Measurements from ENCODE around the gene GFPT2.

GFPT2 gene

DNA sequence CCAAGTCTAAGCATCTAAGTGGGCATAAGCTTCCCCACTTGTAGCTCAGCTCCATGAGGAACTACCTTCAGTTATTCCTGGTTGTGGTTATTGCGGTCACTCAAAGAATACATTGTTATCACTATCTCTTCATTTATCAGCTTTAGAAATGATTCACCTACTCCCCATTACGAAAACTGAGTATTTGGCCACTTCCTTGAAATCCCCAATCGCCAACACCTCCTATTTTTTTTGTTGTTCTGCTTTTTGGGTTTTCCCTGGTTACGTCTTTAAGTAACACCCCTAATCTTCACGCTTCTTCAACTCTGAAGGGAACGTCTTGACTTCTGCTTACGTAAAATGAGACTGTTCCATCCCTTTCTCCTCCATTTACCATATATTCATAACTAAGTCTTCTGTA is 81.9 kb downstream of the GFPT2 start:
- DNase-seq (ENCODE audit: low spot score in 2 of 2) (no peak), ATAC-seq (no peak)
- H3K27ac Mint-ChIP-seq: no peak overlapping the region
- H3K36me3 Mint-ChIP-seq: peaks cover 56% of the 10 kb centered on the region
- no peak overlapping the region for H3K4me3 Mint-ChIP-seq
- H3K9me3 Mint-ChIP-seq: peaks cover 13% of the 10 kb centered on the region
- H3K4me1 Mint-ChIP-seq: no peaks in the 10 kb centered on the region

DNA sequence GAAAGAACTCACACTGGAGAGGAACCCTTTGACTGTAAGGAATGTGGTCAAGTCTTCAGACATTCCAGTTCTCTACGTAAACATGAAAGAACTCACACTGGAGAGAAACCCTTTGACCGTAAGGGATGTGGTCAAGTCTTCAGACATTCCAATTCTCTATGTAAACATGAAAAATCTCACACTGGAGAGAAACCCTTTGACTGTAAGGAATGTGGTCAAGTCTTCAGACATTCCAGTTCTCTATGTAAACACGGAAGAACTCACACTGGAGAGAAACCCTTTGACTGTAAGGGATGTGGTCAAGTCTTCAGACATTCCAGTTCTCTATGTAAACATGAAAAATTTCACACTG is 93.9 kb downstream of the GFPT2 start:
- Mint-ChIP-seq H3K36me3 (peaks cover 70% of the 10 kb centered on the region), H3K9me3 (peaks cover 36% of the 10 kb centered on the region)
- DNase-seq (ENCODE audit: low spot score in 2 of 2): no peak

DNA sequence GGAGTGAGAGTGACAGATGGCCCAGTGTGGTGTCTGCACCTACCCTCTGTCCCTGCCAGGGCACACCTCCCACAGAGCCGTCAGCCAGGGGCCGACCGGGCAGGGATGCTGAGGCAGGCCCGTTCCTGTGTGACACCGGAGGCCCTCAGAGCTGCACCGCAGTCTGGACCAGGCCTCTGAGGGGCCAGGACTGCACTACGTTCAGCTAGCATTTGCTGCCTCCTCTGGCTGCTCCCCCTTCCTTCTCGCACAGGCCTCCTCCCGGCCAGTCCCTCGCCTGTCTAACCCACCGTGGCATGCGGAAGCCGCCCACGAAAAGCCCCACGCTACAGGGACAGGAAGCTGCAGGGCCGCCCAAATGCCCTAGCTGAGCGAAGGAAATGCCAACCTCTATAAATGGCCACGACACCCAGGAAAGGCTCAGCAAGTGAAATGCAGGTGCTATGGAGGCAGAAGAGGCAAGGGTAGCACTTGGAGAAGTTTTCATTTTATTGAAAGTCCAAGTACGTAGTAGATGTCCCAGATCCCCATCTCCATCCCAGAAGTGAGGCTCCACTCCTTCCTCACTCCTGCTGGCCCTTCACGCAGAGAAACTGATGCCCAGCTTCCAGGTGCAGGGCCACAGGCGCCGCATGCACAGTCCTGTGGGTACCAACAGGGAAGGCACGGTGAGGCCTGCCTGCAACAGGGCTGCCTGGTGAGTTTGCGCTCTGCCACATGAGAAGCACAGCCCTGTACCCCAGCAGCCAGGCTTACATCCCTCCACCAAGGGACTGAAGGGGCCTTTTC is 99.9 kb downstream of the GFPT2 start:
- Mint-ChIP-seq H3K9me3 (peaks cover 29% of the 10 kb centered on the region), H3K4me3 (no peak overlapping the region), H3K27ac (no peak overlapping the region), H3K4me1 (peaks cover 5% of the 10 kb centered on the region), H3K36me3 (peaks cover 47% of the 10 kb centered on the region)
- DNase-seq (ENCODE audit: low spot score in 2 of 2): no peak
- no peak for ATAC-seq

More for the DNA sequence above, 93.9 kb downstream of the GFPT2 start:
- Mint-ChIP-seq H3K4me1 (no peaks in the 10 kb centered on the region), H3K27ac (no peak overlapping the region), H3K4me3 (no peak overlapping the region)
- no peak for ATAC-seq

DNA sequence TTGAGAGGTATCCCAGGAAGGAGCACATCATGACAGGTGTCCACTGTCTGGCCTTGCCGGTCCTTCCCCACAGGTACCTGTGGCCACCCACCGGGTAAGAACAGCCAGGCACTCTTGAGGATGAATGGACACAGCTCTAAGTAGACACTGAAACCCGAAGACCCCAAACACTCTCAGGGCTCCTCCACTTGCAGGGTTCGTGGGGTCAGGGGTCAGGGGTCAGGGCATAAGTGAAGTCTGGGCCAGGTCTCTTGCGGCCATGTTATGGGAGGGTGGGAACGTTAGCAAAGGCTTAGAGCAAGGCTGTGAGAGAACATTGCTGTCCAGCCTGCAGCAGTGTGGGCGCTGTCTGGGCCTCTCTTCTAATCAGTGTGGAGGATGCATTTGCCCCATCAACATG is 101.2 kb downstream of the GFPT2 start:
- no peak for ATAC-seq
- peaks cover 19% of the 10 kb centered on the region for H3K9me3 Mint-ChIP-seq

DNA sequence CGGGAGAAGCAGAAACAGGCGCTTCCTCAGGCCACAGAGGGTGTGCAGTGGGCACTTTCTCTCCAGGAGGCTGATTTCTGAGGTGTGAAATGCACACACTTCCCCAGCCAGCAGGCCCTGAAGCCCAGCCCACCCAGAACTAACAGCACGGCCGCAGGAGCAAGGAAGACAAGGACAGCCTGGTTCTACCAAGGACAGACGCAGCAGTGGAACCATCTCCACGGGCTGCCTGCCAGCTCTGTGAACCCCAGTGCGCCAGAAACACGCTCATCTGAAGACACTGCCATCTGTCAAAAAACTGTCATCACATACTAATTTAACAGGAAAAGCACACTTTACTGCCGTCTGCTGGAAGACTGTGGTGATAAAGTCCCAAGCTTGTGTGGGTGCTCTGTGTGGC is 102.0 kb downstream of the GFPT2 start:
- no peak overlapping the region for H3K27ac Mint-ChIP-seq
- ATAC-seq: no peak
- DNase-seq (ENCODE audit: low spot score in 2 of 2): no peak
- H3K9me3 Mint-ChIP-seq: peaks cover 19% of the 10 kb centered on the region
- H3K36me3 Mint-ChIP-seq: peaks cover 53% of the 10 kb centered on the region
- H3K4me1 Mint-ChIP-seq: peaks cover 5% of the 10 kb centered on the region
- no peak overlapping the region for H3K4me3 Mint-ChIP-seq

More for the DNA sequence above, 101.2 kb downstream of the GFPT2 start:
- Mint-ChIP-seq H3K4me3 (no peak overlapping the region), H3K36me3 (peaks cover 47% of the 10 kb centered on the region), H3K27ac (no peak overlapping the region), H3K4me1 (peaks cover 5% of the 10 kb centered on the region)
- DNase-seq (ENCODE audit: low spot score in 2 of 2): no peak
